ENCODE measurements around the gene B4GALNT2.
"Not testable (repeated sequence)": the region's sequence is repeated elsewhere in the genome, so short reads cannot be mapped to it uniquely, and the experiment has no call there.

B4GALNT2 gene

GRCh38 chr17:49122566-49122965, 10.0 kb upstream of the B4GALNT2 start:
- no peak for ATAC-seq

GRCh38 chr17:49123061-49123460, 9.5 kb upstream of the B4GALNT2 start:
- ATAC-seq = no peak

- ATAC-seq = no peak
Observed at GRCh38 chr17:49125449-49125848, 7.1 kb upstream of the B4GALNT2 start.

DNA sequence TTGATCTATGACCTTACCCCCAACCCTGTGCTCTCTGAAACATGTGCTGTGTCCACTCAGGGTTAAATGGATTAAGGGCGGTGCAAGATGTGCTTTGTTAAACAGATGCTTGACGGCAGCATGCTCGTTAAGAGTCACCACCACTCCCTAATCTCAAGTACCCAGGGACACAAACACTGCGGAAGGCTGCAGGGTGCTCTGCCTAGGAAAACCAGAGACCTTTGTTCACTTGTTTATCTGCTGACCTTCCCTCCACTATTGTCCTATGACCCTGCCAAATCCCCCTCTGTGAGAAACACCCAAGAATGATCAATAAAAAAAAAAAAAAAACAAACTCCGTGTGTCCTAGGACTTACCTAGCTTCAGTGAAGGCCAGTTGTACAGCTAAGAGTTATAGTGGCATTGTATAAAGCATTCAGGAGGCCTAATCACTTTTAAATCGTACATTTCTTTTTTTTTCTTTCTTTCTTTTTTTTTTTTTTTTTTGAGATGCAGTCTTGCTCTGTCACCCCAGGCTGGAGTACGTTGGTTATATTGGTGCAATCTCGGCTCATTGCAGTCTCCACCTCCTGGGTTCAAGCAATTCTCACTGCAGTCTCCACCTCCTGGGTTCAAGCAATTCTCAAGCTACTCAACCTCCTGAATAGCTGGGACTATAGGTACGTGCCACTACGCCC, 6.2 kb upstream of the B4GALNT2 start:
- not testable (repeated sequence) for ATAC-seq

DNA sequence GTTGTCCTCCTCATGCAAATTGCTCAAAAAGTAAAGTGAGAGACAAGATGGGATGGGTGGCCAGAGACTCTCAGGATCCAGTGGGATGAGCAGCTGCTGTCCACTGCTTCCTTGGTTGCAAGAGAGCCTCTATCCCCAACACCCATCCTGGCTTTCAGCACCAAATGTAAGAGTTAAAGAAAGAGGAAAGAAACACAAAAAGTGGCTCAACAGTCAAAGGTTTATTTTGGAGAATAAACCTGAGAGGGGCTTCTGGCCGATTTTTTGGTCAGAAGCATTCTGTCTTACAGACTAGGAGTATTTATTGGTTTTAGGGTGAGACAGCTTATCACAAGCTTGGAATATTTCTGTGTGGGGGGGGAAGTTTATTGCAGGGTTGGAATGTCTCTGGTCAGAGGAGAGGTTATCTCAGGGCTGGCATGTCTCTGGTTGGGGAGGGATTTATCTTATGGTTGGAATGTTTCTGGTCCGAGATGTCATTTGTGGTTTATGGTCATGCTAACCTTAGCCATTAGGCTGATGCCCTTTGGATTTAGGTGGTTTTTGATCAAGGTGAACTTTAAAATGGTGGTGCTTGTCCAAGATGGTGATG, 3.1 kb upstream of the B4GALNT2 start:
- ATAC-seq = not testable (repeated sequence)

- no peak for ATAC-seq
Observed at GRCh38 chr17:49130891-49131290, 1.7 kb upstream of the B4GALNT2 start.

DNA sequence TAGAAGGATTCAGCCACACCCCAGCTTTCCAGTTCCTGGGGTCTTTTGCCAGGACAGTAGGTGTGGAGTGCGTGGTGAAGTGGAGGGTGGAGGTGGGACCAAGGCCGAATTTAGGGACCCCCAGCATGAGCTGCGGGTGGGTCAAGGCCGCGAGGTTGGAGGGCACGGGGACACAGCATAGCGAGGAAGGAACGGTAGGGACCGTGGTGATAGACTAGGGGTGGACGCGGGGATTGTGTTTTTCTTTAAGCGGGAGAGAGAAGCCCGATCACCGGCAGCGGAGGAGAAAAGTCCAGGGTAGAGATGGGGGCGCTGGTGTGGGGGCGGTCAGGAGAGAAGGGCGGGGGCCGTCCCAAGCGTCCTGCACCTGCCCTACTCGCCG, 261 bp upstream of the B4GALNT2 start:
- no peak for ATAC-seq

- no peak for ATAC-seq
Observed at GRCh38 chr17:49136335-49136734, 3.8 kb downstream of the B4GALNT2 start.

- not testable (repeated sequence) for ATAC-seq
Observed at GRCh38 chr17:49145654-49146053, 13.1 kb downstream of the B4GALNT2 start.

- no peak for ATAC-seq
Observed at GRCh38 chr17:49146620-49147306, 14.2 kb downstream of the B4GALNT2 start.

DNA sequence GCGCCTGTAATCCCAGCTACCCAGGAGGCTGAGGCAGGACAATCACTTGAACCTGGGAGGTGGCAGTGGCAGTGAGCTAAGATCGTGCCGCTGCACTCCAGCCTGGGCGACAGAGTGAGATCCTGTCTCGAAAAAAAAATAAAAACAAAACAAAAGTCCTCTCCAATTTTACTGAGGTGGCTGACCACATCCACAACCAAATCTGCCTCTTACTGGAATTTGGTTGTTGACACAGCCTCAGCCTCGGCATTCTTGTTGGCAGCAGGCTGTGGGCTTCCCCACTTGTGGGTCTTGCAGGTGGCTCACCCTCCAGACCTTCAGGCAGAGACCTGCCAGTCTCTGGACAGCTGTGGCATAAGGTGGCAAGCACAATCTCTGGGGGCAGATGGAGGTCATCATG, 15.6 kb downstream of the B4GALNT2 start:
- no peak for ATAC-seq

GRCh38 chr17:49151996-49152395, 19.4 kb downstream of the B4GALNT2 start:
- ATAC-seq = no peak

DNA sequence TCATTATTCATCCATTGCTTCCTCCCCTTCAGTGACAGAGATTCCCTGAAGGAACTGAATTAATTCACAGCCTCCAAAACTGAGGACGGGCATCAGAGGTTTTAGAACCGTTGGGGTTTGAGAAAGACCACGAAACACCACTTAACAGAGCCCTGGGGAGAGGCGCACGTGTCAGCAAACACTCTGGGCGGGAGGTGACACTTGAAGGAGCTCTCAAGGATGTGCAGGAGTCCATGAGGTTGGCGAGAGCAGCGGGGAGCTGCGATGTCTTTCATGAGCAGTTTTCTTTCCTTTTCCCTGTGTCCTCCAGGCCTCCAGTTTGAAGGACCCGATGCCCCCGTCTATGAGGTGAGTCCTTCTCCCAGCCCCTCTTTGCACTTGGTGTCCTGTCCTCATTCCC, 23.7 kb downstream of the B4GALNT2 start:
- no peak for ATAC-seq

GRCh38 chr17:49157784-49158183, 25.2 kb downstream of the B4GALNT2 start:
- no peak for ATAC-seq

DNA sequence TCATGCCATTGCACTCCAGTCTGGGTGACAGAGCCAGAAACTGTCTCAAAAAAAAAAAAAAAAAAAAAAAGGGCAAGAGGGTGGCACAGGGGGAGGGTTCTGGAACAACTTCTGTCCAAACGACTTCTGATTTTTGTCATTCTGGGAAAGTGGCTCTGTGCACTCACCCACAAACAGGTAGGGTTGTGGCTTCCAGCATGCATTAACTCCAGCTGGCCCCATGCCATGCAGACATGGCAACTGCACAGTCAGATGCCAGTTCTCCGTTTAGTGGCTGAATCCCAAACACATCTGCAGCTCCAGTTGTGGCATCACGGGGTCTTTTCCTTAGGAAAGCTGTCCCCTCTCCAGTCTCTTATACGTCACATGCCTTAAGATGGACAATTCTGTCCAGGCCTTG, 30.3 kb downstream of the B4GALNT2 start:
- no peak for ATAC-seq

DNA sequence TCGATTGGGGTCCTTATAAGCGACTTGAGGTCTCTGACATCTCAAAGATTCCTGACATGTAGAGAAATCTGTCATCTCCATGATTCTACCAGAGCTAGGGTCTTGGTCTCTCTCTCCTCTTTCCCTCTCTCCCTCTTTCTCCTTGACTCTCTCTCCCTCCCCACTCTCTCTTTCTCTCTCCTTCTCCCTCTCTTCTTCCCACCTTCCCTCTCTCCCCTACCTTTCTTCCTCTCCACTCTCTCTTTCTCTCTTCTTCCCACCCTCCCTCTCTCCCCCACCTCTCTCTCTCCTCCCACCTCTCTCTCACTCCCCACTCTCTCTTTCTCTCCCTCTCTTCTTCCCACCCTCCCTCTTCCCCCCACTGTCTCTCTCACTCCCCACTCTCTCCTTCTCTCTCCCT, 32.6 kb downstream of the B4GALNT2 start:
- ATAC-seq = no peak

DNA sequence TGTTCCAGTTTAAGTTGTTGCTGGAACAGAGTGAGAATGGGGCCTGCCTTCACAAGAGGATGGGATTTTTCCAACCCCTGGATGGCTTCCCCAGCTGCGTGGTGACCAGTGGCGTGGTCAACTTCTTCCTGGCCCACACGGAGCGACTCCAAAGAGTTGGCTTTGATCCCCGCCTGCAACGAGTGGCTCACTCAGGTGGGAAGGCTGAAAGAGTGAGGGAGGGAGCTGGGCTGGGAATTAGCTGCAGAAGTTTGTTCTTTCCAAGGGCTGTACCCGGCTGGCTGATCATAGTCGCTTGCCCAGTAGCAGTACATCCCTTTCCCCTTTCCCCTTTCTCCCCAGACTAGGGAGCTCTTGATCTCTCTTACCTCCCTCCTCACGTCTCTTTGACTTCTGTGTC, 36.1 kb downstream of the B4GALNT2 start:
- ATAC-seq = no peak

DNA sequence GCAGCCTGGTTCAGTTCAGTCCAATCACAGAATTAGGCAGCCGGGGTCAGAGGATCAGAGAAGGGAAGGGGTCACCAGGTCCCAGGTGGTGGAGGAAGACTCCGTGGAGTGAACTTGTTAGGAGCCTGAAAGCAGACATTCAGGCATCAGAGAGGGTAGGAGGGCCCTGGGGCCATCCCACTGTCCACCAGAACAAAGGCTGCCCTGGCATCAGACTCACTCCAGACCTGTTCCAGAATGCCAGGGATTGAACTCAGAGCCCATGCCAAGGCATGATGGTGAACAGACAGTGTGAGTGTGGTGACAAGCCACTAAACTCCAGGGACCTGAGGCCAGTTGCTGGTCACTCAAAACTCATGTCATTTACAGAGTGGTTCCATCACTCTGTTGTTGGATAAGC, 37.6 kb downstream of the B4GALNT2 start:
- ATAC-seq = no peak

DNA sequence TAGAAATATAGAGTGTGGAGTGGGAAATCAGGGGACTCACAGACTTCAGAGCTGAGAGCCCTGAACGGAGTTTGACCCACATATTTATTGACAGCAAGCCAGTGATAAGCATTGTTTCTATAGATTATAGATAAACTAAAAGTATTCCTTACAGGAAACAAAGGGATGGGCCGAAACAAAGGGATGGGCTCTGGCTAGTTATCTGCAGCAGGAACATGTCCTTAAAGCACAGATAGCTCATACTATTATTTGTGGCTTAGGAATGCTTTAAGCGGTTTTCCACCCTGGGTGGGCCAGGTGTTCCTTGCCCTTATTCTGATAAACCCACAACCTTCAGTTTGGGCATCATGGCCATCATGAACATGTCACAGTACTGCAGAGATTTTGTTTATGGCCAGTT, 38.1 kb downstream of the B4GALNT2 start:
- ATAC-seq = not testable (repeated sequence)

GRCh38 chr17:49175978-49176377, 43.4 kb downstream of the B4GALNT2 start:
- ATAC-seq = not testable (repeated sequence)

DNA sequence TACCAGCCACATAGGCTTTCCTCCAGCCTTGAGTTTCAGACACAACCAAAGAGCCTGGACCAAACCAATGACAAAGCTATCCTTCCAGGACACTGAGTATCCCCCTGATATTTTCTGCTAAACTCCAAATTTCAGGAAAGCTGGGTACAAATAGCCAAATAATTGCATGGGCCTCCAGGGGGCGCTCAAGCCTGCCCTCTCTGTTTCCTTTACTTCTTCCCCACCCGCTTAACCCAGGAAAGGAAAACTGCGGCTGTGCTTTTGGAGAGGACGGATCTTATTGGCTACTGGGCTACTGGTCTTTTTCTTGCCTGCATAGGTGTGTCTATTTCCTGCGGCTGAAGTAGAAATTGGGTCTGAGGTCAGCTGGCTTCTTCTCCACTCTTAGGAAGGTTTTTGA, 47.7 kb downstream of the B4GALNT2 start:
- ATAC-seq = no peak

DNA sequence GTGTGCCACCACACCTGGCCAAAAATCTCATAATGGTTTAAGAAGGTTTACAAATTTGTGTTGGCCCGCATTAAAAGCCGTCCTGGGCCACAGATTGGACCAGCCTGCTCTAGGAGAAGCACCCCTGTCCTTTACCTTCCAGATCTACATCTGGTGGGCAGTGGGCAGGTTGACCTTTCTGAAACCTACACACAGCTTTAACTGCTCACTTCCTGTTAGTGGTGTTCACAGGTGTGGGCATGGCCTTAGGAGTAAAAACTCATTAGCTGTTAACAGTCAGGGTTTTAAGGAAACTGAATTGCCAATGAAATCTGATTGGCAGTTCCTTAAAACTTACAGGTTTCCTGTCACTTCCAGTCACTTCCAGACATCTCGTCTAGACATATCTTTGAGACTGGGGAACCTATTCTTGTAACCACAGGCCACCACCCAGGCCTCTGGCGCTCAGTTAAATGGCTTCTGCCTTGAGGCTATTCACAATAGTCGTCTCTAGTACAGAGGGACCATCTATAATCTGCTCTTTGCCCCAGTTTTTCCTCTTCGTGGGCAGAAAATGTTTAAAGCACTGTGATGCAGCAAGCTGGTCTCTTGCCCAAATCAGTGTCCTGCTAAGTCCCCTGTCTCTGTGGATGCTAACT, 48.5 kb downstream of the B4GALNT2 start:
- ATAC-seq = no peak

DNA sequence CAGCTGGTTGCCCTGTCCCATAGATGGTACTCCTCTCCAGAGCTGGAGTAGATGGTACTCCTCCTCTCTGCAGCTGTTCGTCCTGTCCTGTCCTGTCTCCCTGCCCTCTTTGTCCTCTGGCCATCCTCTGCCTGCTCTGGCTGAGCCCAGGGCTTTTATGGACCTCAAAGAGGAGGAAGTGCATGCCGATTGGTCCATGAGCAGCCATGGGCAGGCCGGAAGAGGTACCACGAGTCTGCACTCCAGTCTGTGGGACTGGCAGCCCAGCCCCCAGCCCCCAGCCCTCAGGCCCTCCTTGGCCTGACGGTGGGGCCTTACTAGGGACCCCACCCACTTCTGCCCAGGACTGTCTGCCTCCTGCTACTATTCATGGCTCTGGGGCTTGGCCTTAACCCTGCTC, 50.8 kb downstream of the B4GALNT2 start:
- no peak for ATAC-seq

DNA sequence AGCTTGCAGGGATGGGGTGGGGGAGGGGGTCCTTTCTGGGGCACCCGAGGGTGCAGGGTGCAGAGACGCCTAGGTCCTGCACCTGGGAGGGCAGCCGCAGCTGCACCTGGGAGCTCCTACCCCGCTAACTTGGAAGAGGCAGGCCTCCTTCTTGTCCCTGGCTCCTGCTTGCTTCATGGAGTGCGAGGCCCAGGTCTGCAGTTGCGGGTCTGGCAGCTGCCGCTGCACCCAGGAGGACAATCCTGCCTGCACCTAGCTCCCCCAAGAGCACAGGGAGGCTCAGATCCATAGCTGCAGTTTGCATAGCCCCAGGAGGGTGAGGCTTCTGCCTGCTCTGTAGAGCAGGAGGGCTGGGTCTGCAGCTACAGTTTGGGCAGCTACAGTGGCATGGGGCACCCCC, 51.2 kb downstream of the B4GALNT2 start:
- no peak for ATAC-seq

Measured in activated CD4-positive, CD25-positive, alpha-beta regulatory T cell treated with anti-CD3 and anti-CD28 coated beads, Interleukin-2, amount 50 U/mL, for 24 hours (primary cell).